HAP-1 (cell line): ENCODE measurements around the gene PDGFD.

Experiments used
- DNase-seq, 2 experiments: peaks; one replicate each; pipeline ENCODE4 v3.0.0-alpha.2; 2016 to 2020; ENCODE audit warnings: low spot score in 2 of 2
- H3K27me3 ChIP-seq: fragments of 250-450 bp; sonication (Bioruptor Pico); 2 replicates; pipeline ENCODE4 v1.5.1; 2020; ENCODE audit warnings: low read depth, mild to moderate bottlenecking, moderate library complexity
- H3K36me3 ChIP-seq: fragments of 250-450 bp; sonication (Bioruptor Pico); replicated peaks from 2 replicates; pipeline ENCODE4 v1.5.1; 2020; ENCODE audit warnings: mild to moderate bottlenecking
- H3K4me1 ChIP-seq: fragments of 250-450 bp; sonication (Bioruptor Pico); 2 replicates; pipeline ENCODE4 v1.5.1; 2020; ENCODE audit warnings: mild to moderate bottlenecking
- H3K4me3 ChIP-seq: fragments of 250-450 bp; sonication (Bioruptor Pico); 2 replicates; pipeline ENCODE4 v1.5.1; 2020; ENCODE audit warnings: mild to moderate bottlenecking, moderate library complexity
- H3K9me3 ChIP-seq: fragments of 250-450 bp; sonication (Bioruptor Pico); 2 replicates; pipeline ENCODE4 v1.5.1; 2020; ENCODE audit warnings: mild to moderate bottlenecking, moderate library complexity
- in situ Hi-C: fragments of 300-500 bp; cut with MboI; formaldehyde crosslinking; loops from 3 replicates; pipeline ENCODE4 v1.14.3; 2020; ENCODE audit warnings: low sequenced_read_pairs, inconsistent platforms, mixed read lengths

PDGFD gene

DNA sequence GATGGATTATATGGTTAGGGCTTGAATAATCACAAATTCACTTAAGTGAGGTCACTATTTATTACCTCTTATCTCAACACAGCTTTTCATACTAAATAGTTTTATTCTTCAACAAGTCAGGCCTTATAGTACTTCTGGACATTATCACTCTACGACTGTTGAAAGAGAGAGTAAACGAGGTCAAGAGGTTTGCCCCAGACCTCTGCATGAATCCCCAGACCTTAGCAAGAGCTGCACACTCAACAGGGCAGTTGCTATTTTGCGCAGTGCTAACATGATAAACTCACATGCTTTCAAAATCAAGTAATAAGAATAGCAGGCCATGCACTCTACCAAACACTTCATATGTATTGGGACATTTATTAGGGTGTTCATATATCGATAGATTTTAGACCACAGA, 67.0 kb downstream of the PDGFD start:
- H3K27me3 ChIP-seq = no peaks in the 10 kb centered on the region
- H3K36me3 ChIP-seq = no peaks in the 10 kb centered on the region
- H3K4me3 ChIP-seq = no peak overlapping the region
- DNase-seq = no peak
- no peaks in the 10 kb centered on the region for H3K4me1 ChIP-seq
- no peaks in the 10 kb centered on the region for H3K9me3 ChIP-seq
- in situ Hi-C loops = no loop called here

GRCh38 chr11:104095791-104096190, 68.2 kb downstream of the PDGFD start:
- DNase-seq = no peak
- H3K4me3 ChIP-seq = no peak overlapping the region
- H3K36me3 ChIP-seq = no peaks in the 10 kb centered on the region
- in situ Hi-C loops = no loop called here
- no peaks in the 10 kb centered on the region for H3K4me1 ChIP-seq
- H3K27me3 ChIP-seq = no peaks in the 10 kb centered on the region
- H3K9me3 ChIP-seq = no peaks in the 10 kb centered on the region

- Histone ChIP-seq H3K4me1 (no peaks in the 10 kb centered on the region), H3K9me3 (no peaks in the 10 kb centered on the region), H3K4me3 (no peak overlapping the region), H3K27me3 (no peaks in the 10 kb centered on the region), H3K36me3 (no peaks in the 10 kb centered on the region)
- in situ Hi-C loops = no loop called here
- DNase-seq = no peak
Observed at GRCh38 chr11:104094576-104094975, 69.4 kb downstream of the PDGFD start.

GRCh38 chr11:104093426-104094280, 70.3 kb downstream of the PDGFD start:
- H3K9me3 ChIP-seq = no peaks in the 10 kb centered on the region
- H3K36me3 ChIP-seq = no peaks in the 10 kb centered on the region
- in situ Hi-C loops = no loop called here
- H3K4me1 ChIP-seq = no peaks in the 10 kb centered on the region
- H3K27me3 ChIP-seq = no peaks in the 10 kb centered on the region
- H3K4me3 ChIP-seq = no peak overlapping the region
- no peak for DNase-seq

DNA sequence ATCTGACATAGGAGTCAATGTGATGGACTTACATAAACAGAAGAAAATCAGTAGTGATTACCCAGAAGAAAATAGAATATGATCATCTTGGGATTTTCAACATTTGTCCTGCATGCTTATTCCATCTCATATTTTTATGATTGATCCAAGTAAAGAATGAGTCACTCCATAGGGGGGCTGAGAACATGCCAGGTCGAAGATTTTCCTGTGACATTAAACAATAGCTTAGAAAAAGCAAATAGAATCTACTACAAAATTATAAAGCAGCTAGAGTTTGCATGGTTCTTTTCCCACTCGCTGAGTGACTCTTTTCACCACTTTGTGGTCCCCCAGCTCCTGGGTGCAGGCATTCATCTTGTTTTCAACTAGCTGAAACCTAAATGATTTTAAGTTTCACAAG, 71.2 kb downstream of the PDGFD start:
- in situ Hi-C loops = no loop called here
- H3K4me1 ChIP-seq = no peaks in the 10 kb centered on the region
- H3K36me3 ChIP-seq = no peaks in the 10 kb centered on the region
- no peaks in the 10 kb centered on the region for H3K9me3 ChIP-seq
- no peaks in the 10 kb centered on the region for H3K27me3 ChIP-seq
- H3K4me3 ChIP-seq = no peak overlapping the region
- DNase-seq = no peak

DNA sequence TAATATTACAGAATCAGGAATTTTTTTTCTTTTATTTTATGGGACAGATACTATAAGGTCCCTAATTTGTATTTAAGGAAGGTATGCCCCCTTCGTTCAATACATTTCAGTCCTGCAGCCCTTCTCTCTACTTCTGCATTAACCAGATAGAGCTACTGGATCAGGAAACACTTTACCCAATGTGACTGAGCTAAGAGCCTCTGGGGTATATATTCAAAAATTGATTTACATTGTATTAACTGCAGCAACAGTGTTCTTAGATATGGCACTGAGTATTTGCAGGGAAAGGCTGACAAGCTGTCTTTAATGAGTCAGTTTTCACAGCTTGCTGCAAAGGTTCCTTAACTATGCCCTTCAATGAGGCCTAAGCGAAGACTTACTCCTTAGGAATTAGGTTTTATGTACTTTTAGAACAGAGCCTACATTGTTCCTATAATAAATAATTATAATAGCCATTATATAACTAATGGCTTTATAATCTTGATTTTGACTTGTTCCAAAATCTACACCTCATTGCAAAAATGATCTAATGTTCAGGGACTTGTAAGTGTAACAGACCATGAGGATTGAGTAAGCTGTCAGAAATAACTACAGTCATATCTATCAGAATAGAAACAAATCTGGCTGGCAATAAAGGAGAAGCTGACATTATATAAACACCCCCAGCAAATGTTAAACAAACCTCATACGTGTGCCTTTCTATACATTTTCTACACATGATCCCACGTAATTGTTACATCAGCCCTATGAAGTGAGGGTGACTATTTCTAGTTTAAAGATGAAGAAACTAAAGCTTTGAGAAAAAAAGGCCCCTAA, 72.5 kb downstream of the PDGFD start:
- in situ Hi-C loops = no loop called here
- H3K9me3 ChIP-seq = no peaks in the 10 kb centered on the region
- no peaks in the 10 kb centered on the region for H3K27me3 ChIP-seq
- no peaks in the 10 kb centered on the region for H3K36me3 ChIP-seq
- no peaks in the 10 kb centered on the region for H3K4me1 ChIP-seq
- no peak overlapping the region for H3K4me3 ChIP-seq
- DNase-seq = no peak

- DNase-seq = no peak
- Histone ChIP-seq H3K27me3 (no peaks in the 10 kb centered on the region), H3K4me1 (no peaks in the 10 kb centered on the region), H3K4me3 (no peak overlapping the region), H3K9me3 (no peaks in the 10 kb centered on the region), H3K36me3 (no peaks in the 10 kb centered on the region)
- in situ Hi-C loops = no loop called here
Observed at GRCh38 chr11:104090767-104091166, 73.2 kb downstream of the PDGFD start.

DNA sequence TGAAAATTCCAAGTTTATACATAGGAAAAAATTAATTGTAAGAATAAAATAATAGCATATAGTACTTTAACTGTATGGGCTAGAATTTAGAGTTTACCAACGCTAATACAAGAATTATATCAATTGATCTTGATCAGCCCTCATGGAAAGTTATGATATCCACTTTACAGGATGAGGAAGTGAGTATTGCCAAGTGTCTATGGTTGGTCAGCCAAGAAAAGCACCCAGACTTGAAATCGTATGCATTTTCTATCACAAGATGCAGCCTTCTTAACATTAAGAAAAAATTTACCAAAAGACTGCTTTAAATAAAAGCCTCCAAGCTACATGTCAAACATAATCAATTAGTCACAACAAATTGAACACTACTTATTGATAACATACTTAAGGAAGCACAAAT, 74.5 kb downstream of the PDGFD start:
- Histone ChIP-seq H3K4me1 (no peaks in the 10 kb centered on the region), H3K27me3 (no peaks in the 10 kb centered on the region), H3K9me3 (no peaks in the 10 kb centered on the region), H3K36me3 (no peaks in the 10 kb centered on the region), H3K4me3 (no peak overlapping the region)
- in situ Hi-C loops = no loop called here
- no peak for DNase-seq

DNA sequence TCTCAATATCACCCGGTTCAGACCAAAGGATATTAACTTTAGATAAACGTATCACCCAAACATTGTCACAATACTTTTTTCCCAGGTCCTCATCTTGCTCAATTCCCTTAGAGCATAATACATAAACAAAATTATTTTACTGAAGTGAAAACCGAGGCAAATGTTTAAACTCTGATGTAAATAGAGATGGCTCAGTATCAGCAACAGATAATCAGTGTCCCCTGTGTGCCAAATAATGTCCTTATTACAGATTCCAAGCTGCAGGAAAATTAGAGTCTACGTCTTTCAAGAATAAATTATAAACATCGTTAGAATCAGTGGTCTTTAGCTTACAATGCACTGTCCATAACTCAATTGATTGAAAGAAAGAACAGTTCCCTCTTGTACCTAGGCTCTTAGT, 77.3 kb downstream of the PDGFD start:
- Histone ChIP-seq H3K27me3 (no peaks in the 10 kb centered on the region), H3K9me3 (no peaks in the 10 kb centered on the region), H3K4me3 (no peak overlapping the region), H3K4me1 (no peaks in the 10 kb centered on the region), H3K36me3 (no peaks in the 10 kb centered on the region)
- DNase-seq = no peak
- in situ Hi-C loops = no loop called here

GRCh38 chr11:104078995-104079394, 85.0 kb downstream of the PDGFD start:
- in situ Hi-C loops = no loop called here
- Histone ChIP-seq H3K27me3 (no peaks in the 10 kb centered on the region), H3K36me3 (no peaks in the 10 kb centered on the region), H3K4me1 (no peaks in the 10 kb centered on the region), H3K9me3 (no peaks in the 10 kb centered on the region), H3K4me3 (no peak overlapping the region)
- DNase-seq = no peak

- Histone ChIP-seq H3K36me3 (no peaks in the 10 kb centered on the region), H3K4me3 (no peak overlapping the region), H3K9me3 (no peaks in the 10 kb centered on the region), H3K4me1 (no peaks in the 10 kb centered on the region), H3K27me3 (no peaks in the 10 kb centered on the region)
- DNase-seq = no peak
- in situ Hi-C loops = no loop called here
Observed at GRCh38 chr11:104078245-104078644, 85.7 kb downstream of the PDGFD start.

- DNase-seq = no peak
- Histone ChIP-seq H3K4me1 (no peaks in the 10 kb centered on the region), H3K4me3 (no peak overlapping the region), H3K27me3 (no peaks in the 10 kb centered on the region), H3K9me3 (no peaks in the 10 kb centered on the region), H3K36me3 (no peaks in the 10 kb centered on the region)
- in situ Hi-C loops = no loop called here
Observed at GRCh38 chr11:104076455-104076854, 87.5 kb downstream of the PDGFD start.

DNA sequence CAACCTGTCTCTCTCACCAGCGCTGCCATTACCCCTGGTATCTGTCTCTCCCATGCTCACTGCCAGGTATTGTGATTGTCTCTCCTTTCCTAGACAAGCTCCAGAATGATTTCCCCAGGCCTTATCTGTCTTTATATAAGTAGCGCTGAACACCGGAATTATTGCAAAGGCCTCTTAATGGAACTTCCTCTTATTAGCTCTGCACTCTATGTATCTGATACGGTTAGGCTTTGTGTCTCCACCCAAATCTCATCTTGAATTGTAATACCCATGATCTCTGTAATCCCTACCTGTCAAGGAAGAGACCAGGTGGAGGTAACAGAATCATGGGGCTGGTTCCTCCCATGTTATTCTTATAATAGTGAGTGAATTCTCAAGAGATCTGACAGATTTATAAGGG, 88.2 kb downstream of the PDGFD start:
- Histone ChIP-seq H3K4me3 (no peak overlapping the region), H3K36me3 (no peaks in the 10 kb centered on the region), H3K4me1 (no peaks in the 10 kb centered on the region), H3K27me3 (no peaks in the 10 kb centered on the region), H3K9me3 (no peaks in the 10 kb centered on the region)
- in situ Hi-C loops = no loop called here
- no peak for DNase-seq

- Histone ChIP-seq H3K27me3 (no peaks in the 10 kb centered on the region), H3K9me3 (no peaks in the 10 kb centered on the region), H3K4me3 (no peak overlapping the region), H3K36me3 (no peaks in the 10 kb centered on the region), H3K4me1 (no peaks in the 10 kb centered on the region)
- in situ Hi-C loops = no loop called here
- no peak for DNase-seq
Observed at GRCh38 chr11:104075091-104075490, 88.9 kb downstream of the PDGFD start.
